Progenitor cell of endocrine pancreas (in vitro differentiated cells): ENCODE measurements around the gene GRAP2. TPM values are rescaled to one million over a fixed set of nuclear protein-coding genes. Genes with fewer than 3 reads are reported as not detected.

Source experiments
- DNase-seq: peaks from one replicate; pipeline ENCODE4 v3.0.0; 2021; ENCODE audit warnings: low spot score; ENCODE audit not compliant: unreplicated experiment
- H3K27ac Mint-ChIP-seq: 2 replicates; pipeline ENCODE4 v1.8.0; 2021; ENCODE audit warnings: mild to moderate bottlenecking, moderate library complexity, mixed read lengths
- H3K27me3 Mint-ChIP-seq: 2 replicates; pipeline ENCODE4 v1.8.0; 2021; ENCODE audit warnings: mixed read lengths
- H3K36me3 Mint-ChIP-seq: 2 replicates; pipeline ENCODE4 v1.8.0; 2022; ENCODE audit warnings: mixed read lengths; ENCODE audit not compliant: insufficient read depth
- H3K4me1 Mint-ChIP-seq: 2 replicates; pipeline ENCODE4 v1.8.0; 2021; ENCODE audit warnings: low read depth, mixed read lengths
- H3K4me3 Mint-ChIP-seq: 2 replicates; pipeline ENCODE4 v1.8.0; 2021; ENCODE audit warnings: low read depth, mild to moderate bottlenecking, moderate library complexity, mixed read lengths
- H3K9me3 Mint-ChIP-seq: 2 replicates; pipeline ENCODE4 v1.8.0; 2021; ENCODE audit warnings: low read depth, mixed read lengths
- CTCF ChIP-seq: fragments of 200-600 bp; sonication (generic); IDR thresholded peaks from one replicate; pipeline ENCODE4 v1.5.0; 2021; ENCODE audit warnings: antibody characterized with exemption, mild to moderate bottlenecking; ENCODE audit not compliant: unreplicated experiment
- total RNA-seq: library from RNA; stranded (reverse); gene quantifications from 2 replicates; pipeline ENCODE4 v1.2.1, GENCODE V29; 2021

The GRAP2 gene
- total RNA-seq, 1 donor from 2014 or later: 0.60 TPM

GRCh38 chr22:39937906-39938305 is 37.0 kb downstream of the GRAP2 start:
- peaks cover 32% of the 10 kb centered on the region for H3K27me3 Mint-ChIP-seq
- H3K27ac Mint-ChIP-seq: no peak overlapping the region
- H3K4me1 Mint-ChIP-seq: peaks cover 11% of the 10 kb centered on the region
- H3K4me3 Mint-ChIP-seq: no peak overlapping the region
- TF ChIP-seq CTCF: no peak
- no peaks in the 10 kb centered on the region for H3K36me3 Mint-ChIP-seq
- no peak for DNase-seq
- no peaks in the 10 kb centered on the region for H3K9me3 Mint-ChIP-seq

- H3K9me3 Mint-ChIP-seq: no peaks in the 10 kb centered on the region
- no peak overlapping the region for H3K27ac Mint-ChIP-seq
- no peak overlapping the region for H3K4me3 Mint-ChIP-seq
- TF ChIP-seq CTCF: no peak
- H3K36me3 Mint-ChIP-seq: no peaks in the 10 kb centered on the region
- peaks cover 13% of the 10 kb centered on the region for H3K4me1 Mint-ChIP-seq
- no peak for DNase-seq
- H3K27me3 Mint-ChIP-seq: peaks cover 28% of the 10 kb centered on the region
Observed at GRCh38 chr22:39938509-39939111, 37.7 kb downstream of the GRAP2 start.

GRCh38 chr22:39939830-39940229 is 38.9 kb downstream of the GRAP2 start:
- Mint-ChIP-seq H3K36me3 (no peaks in the 10 kb centered on the region), H3K27me3 (peaks cover 22% of the 10 kb centered on the region), H3K4me1 (peaks cover 19% of the 10 kb centered on the region), H3K27ac (no peak overlapping the region), H3K4me3 (no peak overlapping the region), H3K9me3 (no peaks in the 10 kb centered on the region)
- no peak for TF ChIP-seq CTCF
- DNase-seq: no peak

GRCh38 chr22:39940757-39941305 is 39.9 kb downstream of the GRAP2 start:
- DNase-seq: no peak
- TF ChIP-seq CTCF: no peak
- H3K4me3 Mint-ChIP-seq: no peak overlapping the region
- H3K4me1 Mint-ChIP-seq: peaks cover 17% of the 10 kb centered on the region
- H3K27me3 Mint-ChIP-seq: peaks cover 18% of the 10 kb centered on the region
- no peaks in the 10 kb centered on the region for H3K36me3 Mint-ChIP-seq
- no peaks in the 10 kb centered on the region for H3K9me3 Mint-ChIP-seq
- no peak overlapping the region for H3K27ac Mint-ChIP-seq

GRCh38 chr22:39941601-39942000 is 40.7 kb downstream of the GRAP2 start:
- no peak overlapping the region for H3K27ac Mint-ChIP-seq

More at GRCh38 chr22:39941601-39942000, 40.7 kb downstream of the GRAP2 start:
- peaks cover 13% of the 10 kb centered on the region for H3K27me3 Mint-ChIP-seq
- H3K36me3 Mint-ChIP-seq: no peaks in the 10 kb centered on the region
- no peaks in the 10 kb centered on the region for H3K9me3 Mint-ChIP-seq
- no peak for DNase-seq
- H3K4me3 Mint-ChIP-seq: no peak overlapping the region
- no peak for TF ChIP-seq CTCF
- peaks cover 17% of the 10 kb centered on the region for H3K4me1 Mint-ChIP-seq
